ENCODE measurements around the gene IPCEF1. TPM values are rescaled to one million over a fixed set of nuclear protein-coding genes. Genes with fewer than 3 reads are reported as not detected.

Gene IPCEF1
- polyA plus RNA-seq, 2 of the 4 experiments (the other 2 are of a cell fraction) = 0.01 TPM; not detected in 1

DNA sequence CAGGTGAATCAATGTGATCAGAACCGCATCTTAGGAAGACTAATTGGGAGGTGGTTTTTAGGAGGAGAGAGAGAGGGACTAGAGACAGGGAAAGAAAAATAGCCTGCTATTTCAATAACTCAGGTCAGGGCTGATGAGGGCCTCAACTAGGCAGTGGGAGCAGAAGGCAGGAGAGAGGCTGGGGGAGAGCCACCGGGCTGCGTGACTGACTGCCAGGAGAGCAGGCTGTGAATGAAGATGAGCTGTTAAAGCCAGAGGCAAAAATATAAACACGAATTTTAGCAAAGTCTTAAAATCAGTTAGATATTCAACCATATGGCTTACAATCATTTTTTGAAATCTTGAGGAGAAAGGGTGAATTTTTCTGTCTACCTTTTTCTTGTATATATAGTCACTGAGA, 149.6 kb downstream of the IPCEF1 start:
- DNase-seq (ENCODE audit: low read depth in 1 of 2, low spot score in 1 of 2) (no peak), FAIRE-seq (no peak), ATAC-seq (no peak)
- Histone ChIP-seq H3K4me3 (no peak overlapping the region), H3K4me1 (no peaks in the 10 kb centered on the region), H3K27ac (no peak overlapping the region), H3K4me2 (no peak overlapping the region), H3K9me3 (no peaks in the 10 kb centered on the region)
- TF ChIP-seq SREBF2 (IDR thresholded peaks at IDR 0.05) = no peak
- 54% methylated on average over 4 of the region's 4 CpGs for WGBS (ENCODE audit: missing lambda C conversion rate)
- ChIA-PET POLR2A (no interaction called here), CTCF (no interaction called here)

DNA sequence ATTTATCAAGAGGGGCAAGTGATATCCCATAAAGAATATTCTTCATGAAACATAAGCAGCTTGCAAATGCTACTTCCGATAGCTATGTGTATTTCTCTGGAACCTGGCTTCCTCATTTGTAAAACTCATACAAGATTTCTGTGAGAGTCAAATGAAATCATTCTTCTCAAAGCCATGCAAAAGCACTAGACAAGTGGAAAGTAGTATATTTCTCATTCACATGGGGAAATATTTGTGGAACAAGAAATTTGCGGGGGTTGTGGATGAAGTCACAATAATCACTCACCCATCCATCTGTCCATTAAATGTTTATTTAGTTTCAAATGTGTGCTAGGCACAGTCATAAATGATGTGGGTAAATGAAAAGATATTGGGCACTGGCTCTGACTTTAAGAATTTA, 150.5 kb downstream of the IPCEF1 start:
- POLR2A ChIA-PET = no interaction called here
- TF ChIP-seq MAFK (IDR thresholded peaks at IDR 0.05; ENCODE audit: partially characterized antibody) (no peak), RCOR1 (IDR thresholded peaks at IDR 0.05; ENCODE audit: low read depth, low read length) (no peak), HOXB5 (CRISPR knock-in tag; IDR thresholded peaks at IDR 0.05) (no peak), CHD2 (IDR thresholded peaks at IDR 0.05; ENCODE audit: low read length, partially characterized antibody) (no peak), POLR2A (IDR thresholded peaks at IDR 0.05; ENCODE audit: low read length) (no peak), KDM1A (IDR thresholded peaks at IDR 0.05; ENCODE audit: low read depth) (no peak), HEYL (CRISPR knock-in tag; IDR thresholded peaks at IDR 0.05) (no peak), HOXA7 (CRISPR knock-in tag; IDR thresholded peaks at IDR 0.05) (no peak), MYC (IDR thresholded peaks at IDR 0.05; ENCODE audit: borderline replicate concordance, low read length) (no peak), JUN (IDR thresholded peaks at IDR 0.05) (no peak), NR3C1 (IDR thresholded peaks at IDR 0.05) (no peak), CEBPB (IDR thresholded peaks at IDR 0.05) (no peak), TFCP2L1 (CRISPR knock-in tag; IDR thresholded peaks at IDR 0.05) (no peak), PHF8 (IDR thresholded peaks at IDR 0.05; ENCODE audit: borderline replicate concordance, low read depth) (no peak), SMC3 (IDR thresholded peaks at IDR 0.05) (no peak), NPAS2 (CRISPR knock-in tag; IDR thresholded peaks at IDR 0.05; ENCODE audit: borderline replicate concordance) (no peak)
- TF ChIP-seq, protein P1, sequence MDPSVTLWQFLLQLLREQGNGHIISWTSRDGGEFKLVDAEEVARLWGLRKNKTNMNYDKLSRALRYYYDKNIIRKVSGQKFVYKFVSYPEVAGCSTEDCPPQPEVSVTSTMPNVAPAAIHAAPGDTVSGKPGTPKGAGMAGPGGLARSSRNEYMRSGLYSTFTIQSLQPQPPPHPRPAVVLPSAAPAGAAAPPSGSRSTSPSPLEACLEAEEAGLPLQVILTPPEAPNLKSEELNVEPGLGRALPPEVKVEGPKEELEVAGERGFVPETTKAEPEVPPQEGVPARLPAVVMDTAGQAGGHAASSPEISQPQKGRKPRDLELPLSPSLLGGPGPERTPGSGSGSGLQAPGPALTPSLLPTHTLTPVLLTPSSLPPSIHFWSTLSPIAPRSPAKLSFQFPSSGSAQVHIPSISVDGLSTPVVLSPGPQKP (IDR thresholded peaks at IDR 0.05; ENCODE audit: low read depth, low read length) = no peak
- TF ChIP-seq, protein P2, sequence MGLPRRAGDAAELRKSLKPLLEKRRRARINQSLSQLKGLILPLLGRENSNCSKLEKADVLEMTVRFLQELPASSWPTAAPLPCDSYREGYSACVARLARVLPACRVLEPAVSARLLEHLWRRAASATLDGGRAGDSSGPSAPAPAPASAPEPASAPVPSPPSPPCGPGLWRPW (IDR thresholded peaks at IDR 0.05) = no peak
- no peaks in the 10 kb centered on the region for H3K9me3 ChIP-seq
- no peak for FAIRE-seq
- no peak for ATAC-seq
- no peaks in the 10 kb centered on the region for H3K4me1 ChIP-seq
- CTCF ChIA-PET = no interaction called here
- no peak overlapping the region for H3K4me2 ChIP-seq
- WGBS (ENCODE audit: missing lambda C conversion rate) = 75% methylated on average over 2 of the region's 2 CpGs
- no peak for DNase-seq (ENCODE audit: low read depth in 1 of 2, low spot score in 1 of 2)
- H3K27ac ChIP-seq = no peak overlapping the region
- no peak overlapping the region for H3K4me3 ChIP-seq

DNA sequence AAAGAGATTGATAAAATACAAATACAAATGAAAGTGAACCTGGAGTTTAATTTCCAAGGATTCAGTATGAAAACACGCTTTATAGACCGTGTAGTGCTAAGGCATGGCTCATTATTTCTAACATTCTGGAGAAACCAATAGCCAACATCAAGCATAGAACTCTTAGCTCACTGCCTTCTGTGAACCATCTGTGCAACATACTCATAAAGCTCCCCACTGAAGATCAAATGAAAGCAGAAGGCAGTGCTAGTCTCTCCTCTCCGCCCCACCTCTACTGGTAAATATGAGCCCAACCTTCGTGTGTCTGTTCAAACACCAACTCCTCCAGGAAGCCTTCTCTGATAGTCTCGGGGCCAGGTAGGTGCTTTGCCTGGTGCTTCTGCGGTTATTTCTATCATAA, 153.6 kb downstream of the IPCEF1 start:
- Histone ChIP-seq H3K4me3 (no peak overlapping the region), H3K4me1 (no peaks in the 10 kb centered on the region), H3K4me2 (no peak overlapping the region), H3K27ac (no peak overlapping the region), H3K9me3 (no peaks in the 10 kb centered on the region)
- no peak for FAIRE-seq
- no peak for ATAC-seq
- POLR2A ChIA-PET = no interaction called here
- no peak for TF ChIP-seq NR3C1 (IDR thresholded peaks at IDR 0.05)
- TF ChIP-seq, protein P3, sequence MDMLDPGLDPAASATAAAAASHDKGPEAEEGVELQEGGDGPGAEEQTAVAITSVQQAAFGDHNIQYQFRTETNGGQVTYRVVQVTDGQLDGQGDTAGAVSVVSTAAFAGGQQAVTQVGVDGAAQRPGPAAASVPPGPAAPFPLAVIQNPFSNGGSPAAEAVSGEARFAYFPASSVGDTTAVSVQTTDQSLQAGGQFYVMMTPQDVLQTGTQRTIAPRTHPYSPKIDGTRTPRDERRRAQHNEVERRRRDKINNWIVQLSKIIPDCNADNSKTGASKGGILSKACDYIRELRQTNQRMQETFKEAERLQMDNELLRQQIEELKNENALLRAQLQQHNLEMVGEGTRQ (IDR thresholded peaks at IDR 0.05) = no peak
- TF ChIP-seq, protein P4, sequence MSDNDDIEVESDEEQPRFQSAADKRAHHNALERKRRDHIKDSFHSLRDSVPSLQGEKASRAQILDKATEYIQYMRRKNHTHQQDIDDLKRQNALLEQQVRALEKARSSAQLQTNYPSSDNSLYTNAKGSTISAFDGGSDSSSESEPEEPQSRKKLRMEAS (IDR thresholded peaks at IDR 0.05) = no peak
- TF ChIP-seq, protein P5, sequence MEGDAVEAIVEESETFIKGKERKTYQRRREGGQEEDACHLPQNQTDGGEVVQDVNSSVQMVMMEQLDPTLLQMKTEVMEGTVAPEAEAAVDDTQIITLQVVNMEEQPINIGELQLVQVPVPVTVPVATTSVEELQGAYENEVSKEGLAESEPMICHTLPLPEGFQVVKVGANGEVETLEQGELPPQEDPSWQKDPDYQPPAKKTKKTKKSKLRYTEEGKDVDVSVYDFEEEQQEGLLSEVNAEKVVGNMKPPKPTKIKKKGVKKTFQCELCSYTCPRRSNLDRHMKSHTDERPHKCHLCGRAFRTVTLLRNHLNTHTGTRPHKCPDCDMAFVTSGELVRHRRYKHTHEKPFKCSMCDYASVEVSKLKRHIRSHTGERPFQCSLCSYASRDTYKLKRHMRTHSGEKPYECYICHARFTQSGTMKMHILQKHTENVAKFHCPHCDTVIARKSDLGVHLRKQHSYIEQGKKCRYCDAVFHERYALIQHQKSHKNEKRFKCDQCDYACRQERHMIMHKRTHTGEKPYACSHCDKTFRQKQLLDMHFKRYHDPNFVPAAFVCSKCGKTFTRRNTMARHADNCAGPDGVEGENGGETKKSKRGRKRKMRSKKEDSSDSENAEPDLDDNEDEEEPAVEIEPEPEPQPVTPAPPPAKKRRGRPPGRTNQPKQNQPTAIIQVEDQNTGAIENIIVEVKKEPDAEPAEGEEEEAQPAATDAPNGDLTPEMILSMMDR (IDR thresholded peaks at IDR 0.05) = no peak
- no peak for TF ChIP-seq CEBPB (IDR thresholded peaks at IDR 0.05)
- TF ChIP-seq, protein P6, sequence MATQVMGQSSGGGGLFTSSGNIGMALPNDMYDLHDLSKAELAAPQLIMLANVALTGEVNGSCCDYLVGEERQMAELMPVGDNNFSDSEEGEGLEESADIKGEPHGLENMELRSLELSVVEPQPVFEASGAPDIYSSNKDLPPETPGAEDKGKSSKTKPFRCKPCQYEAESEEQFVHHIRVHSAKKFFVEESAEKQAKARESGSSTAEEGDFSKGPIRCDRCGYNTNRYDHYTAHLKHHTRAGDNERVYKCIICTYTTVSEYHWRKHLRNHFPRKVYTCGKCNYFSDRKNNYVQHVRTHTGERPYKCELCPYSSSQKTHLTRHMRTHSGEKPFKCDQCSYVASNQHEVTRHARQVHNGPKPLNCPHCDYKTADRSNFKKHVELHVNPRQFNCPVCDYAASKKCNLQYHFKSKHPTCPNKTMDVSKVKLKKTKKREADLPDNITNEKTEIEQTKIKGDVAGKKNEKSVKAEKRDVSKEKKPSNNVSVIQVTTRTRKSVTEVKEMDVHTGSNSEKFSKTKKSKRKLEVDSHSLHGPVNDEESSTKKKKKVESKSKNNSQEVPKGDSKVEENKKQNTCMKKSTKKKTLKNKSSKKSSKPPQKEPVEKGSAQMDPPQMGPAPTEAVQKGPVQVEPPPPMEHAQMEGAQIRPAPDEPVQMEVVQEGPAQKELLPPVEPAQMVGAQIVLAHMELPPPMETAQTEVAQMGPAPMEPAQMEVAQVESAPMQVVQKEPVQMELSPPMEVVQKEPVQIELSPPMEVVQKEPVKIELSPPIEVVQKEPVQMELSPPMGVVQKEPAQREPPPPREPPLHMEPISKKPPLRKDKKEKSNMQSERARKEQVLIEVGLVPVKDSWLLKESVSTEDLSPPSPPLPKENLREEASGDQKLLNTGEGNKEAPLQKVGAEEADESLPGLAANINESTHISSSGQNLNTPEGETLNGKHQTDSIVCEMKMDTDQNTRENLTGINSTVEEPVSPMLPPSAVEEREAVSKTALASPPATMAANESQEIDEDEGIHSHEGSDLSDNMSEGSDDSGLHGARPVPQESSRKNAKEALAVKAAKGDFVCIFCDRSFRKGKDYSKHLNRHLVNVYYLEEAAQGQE (IDR thresholded peaks at IDR 0.05) = no peak
- TF ChIP-seq, protein P2 (IDR thresholded peaks at IDR 0.05) = no peak
- TF ChIP-seq, protein P7, sequence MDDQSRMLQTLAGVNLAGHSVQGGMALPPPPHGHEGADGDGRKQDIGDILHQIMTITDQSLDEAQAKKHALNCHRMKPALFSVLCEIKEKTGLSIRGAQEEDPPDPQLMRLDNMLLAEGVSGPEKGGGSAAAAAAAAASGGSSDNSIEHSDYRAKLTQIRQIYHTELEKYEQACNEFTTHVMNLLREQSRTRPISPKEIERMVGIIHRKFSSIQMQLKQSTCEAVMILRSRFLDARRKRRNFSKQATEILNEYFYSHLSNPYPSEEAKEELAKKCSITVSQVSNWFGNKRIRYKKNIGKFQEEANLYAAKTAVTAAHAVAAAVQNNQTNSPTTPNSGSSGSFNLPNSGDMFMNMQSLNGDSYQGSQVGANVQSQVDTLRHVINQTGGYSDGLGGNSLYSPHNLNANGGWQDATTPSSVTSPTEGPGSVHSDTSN (IDR thresholded peaks at IDR 0.05) = no peak
- TF ChIP-seq NPAS2 (CRISPR knock-in tag; IDR thresholded peaks at IDR 0.05; ENCODE audit: borderline replicate concordance) = no peak
- no peak for TF ChIP-seq JUNB (IDR thresholded peaks at IDR 0.05)
- CTCF ChIA-PET = no interaction called here
- DNase-seq (ENCODE audit: low read depth in 1 of 2, low spot score in 1 of 2) = no peak
- 33% methylated on average over 6 of the region's 6 CpGs for WGBS (ENCODE audit: missing lambda C conversion rate)
